WTC11 (cell line): ENCODE results near the gene SRMS. TPM values are rescaled to one million over a fixed set of nuclear protein-coding genes. Genes with fewer than 3 reads are reported as not detected.
"Not testable (repeated sequence)": the region's sequence is repeated elsewhere in the genome, so short reads cannot be mapped to it uniquely, and the experiment has no call there.

ENCODE experiments used
- ATAC-seq: fragments of 200-7000 bp; cut with Tn5 transposase; 2 replicates; pipeline ENCODE4 v1.10.0; 2021; ENCODE audit warnings: mild to moderate bottlenecking, moderate library complexity
- CTCF ChIA-PET: fragments of 300-600 bp; sonication (Branson Sonifier 250); formaldehyde crosslinking; loops from one replicate; lab custom pipeline; 2021; ENCODE audit warnings: antibody characterized with exemption; lab: Charles Lee
- POLR2A ChIA-PET: fragments of 350-600 bp; sonication (Branson Sonifier 250); formaldehyde crosslinking; loops from one replicate; lab custom pipeline; 2021; ENCODE audit warnings: antibody characterized with exemption; lab: Charles Lee
- DNase-seq: peaks from one replicate; pipeline ENCODE4 v3.0.0; 2021; ENCODE audit warnings: low spot score
- H3K27ac Mint-ChIP-seq: 2 replicates; pipeline ENCODE4 v1.8.0; 2021; ENCODE audit warnings: mixed read lengths
- H3K27me3 Mint-ChIP-seq: 2 replicates; pipeline ENCODE4 v1.8.0; 2021; ENCODE audit warnings: low read depth, mild to moderate bottlenecking, moderate library complexity, mixed read lengths
- H3K36me3 Mint-ChIP-seq: 2 replicates; pipeline ENCODE4 v1.8.0; 2021; ENCODE audit warnings: mixed read lengths
- H3K4me1 Mint-ChIP-seq: 2 replicates; pipeline ENCODE4 v1.8.0; 2022; ENCODE audit warnings: mixed read lengths
- H3K4me3 Mint-ChIP-seq: 2 replicates; pipeline ENCODE4 v1.8.0; 2021; ENCODE audit warnings: mild to moderate bottlenecking, moderate library complexity, mixed read lengths
- H3K9me3 Mint-ChIP-seq: 2 replicates; pipeline ENCODE4 v1.8.0; 2021; ENCODE audit warnings: mixed read lengths
- CREM ChIP-seq: sonication (generic); formaldehyde crosslinking; IDR thresholded peaks from 2 replicates; pipeline ENCODE4 v1.8.1; 2022; ENCODE audit warnings: mild to moderate bottlenecking, missing genetic modification reagents, moderate library complexity
- CTCF ChIP-seq: fragments of 200-600 bp; IDR thresholded peaks from 2 replicates; pipeline ENCODE4 v1.8.0; 2022; ENCODE audit warnings: antibody characterized with exemption
- EMX1 ChIP-seq: fragments of 250-450 bp; sonication (Bioruptor Pico); IDR thresholded peaks from 2 replicates; pipeline ENCODE4 v1.8.0; 2021; ENCODE audit warnings: mild to moderate bottlenecking
- GABPB1 ChIP-seq: sonication (generic); formaldehyde crosslinking; IDR thresholded peaks from 2 replicates; pipeline ENCODE4 v1.8.1; 2023; ENCODE audit warnings: mild to moderate bottlenecking, missing genetic modification reagents
- GRHL2 ChIP-seq: fragments of 250-450 bp; sonication (Bioruptor Pico); IDR thresholded peaks from 2 replicates; pipeline ENCODE4 v1.8.0; 2022; ENCODE audit warnings: mild to moderate bottlenecking, moderate library complexity; ENCODE audit not compliant: insufficient replicate concordance, severe bottlenecking
- HMGXB4 ChIP-seq: sonication (generic); formaldehyde crosslinking; IDR thresholded peaks from 2 replicates; pipeline ENCODE4 v1.8.1; 2023; ENCODE audit warnings: mild to moderate bottlenecking, moderate library complexity, missing genetic modification reagents
- JAZF1 ChIP-seq: fragments of 250-450 bp; sonication (Bioruptor Pico); IDR thresholded peaks from 2 replicates; pipeline ENCODE4 v1.9.0; 2021; ENCODE audit warnings: moderate library complexity, mild to moderate bottlenecking, inconsistent platforms
- MLX ChIP-seq: sonication (generic); formaldehyde crosslinking; IDR thresholded peaks from 2 replicates; pipeline ENCODE4 v1.8.1; 2023; ENCODE audit warnings: mild to moderate bottlenecking, missing genetic modification reagents, moderate library complexity
- MYBL2 ChIP-seq: sonication (generic); formaldehyde crosslinking; IDR thresholded peaks from 2 replicates; pipeline ENCODE4 v1.8.1; 2023; ENCODE audit warnings: mild to moderate bottlenecking, moderate library complexity, missing genetic modification reagents
- NFE2L1 ChIP-seq: sonication (generic); formaldehyde crosslinking; IDR thresholded peaks from 2 replicates; pipeline ENCODE4 v1.8.1; 2023; ENCODE audit warnings: missing genetic modification reagents
- NR1H2 ChIP-seq: sonication (generic); formaldehyde crosslinking; IDR thresholded peaks from 2 replicates; pipeline ENCODE4 v1.9.0; 2021; ENCODE audit warnings: mild to moderate bottlenecking, moderate library complexity, missing genetic modification reagents
- NR2C2 ChIP-seq: sonication (generic); formaldehyde crosslinking; IDR thresholded peaks from 2 replicates; pipeline ENCODE4 v1.8.0; 2022; ENCODE audit warnings: mild to moderate bottlenecking, missing genetic modification reagents
- RELA ChIP-seq: sonication (generic); formaldehyde crosslinking; IDR thresholded peaks from 2 replicates; pipeline ENCODE4 v1.8.1; 2022; ENCODE audit warnings: missing genetic modification reagents, mild to moderate bottlenecking, borderline replicate concordance
- SOX15 ChIP-seq: fragments of 250-450 bp; sonication (Bioruptor Pico); IDR thresholded peaks from 2 replicates; pipeline ENCODE4 v1.9.0; 2021; ENCODE audit warnings: mild to moderate bottlenecking
- TCF7 ChIP-seq: sonication (generic); formaldehyde crosslinking; IDR thresholded peaks from 2 replicates; pipeline ENCODE4 v1.8.0; 2022; ENCODE audit warnings: mild to moderate bottlenecking, low read depth, missing genetic modification reagents, moderate library complexity
- USF1 ChIP-seq: sonication (generic); formaldehyde crosslinking; IDR thresholded peaks from 2 replicates; pipeline ENCODE4 v1.8.0; 2022; ENCODE audit warnings: mild to moderate bottlenecking, missing genetic modification reagents
- USF2 ChIP-seq: sonication (generic); formaldehyde crosslinking; IDR thresholded peaks from 2 replicates; pipeline ENCODE4 v1.8.1; 2023; ENCODE audit warnings: mild to moderate bottlenecking, missing genetic modification reagents, moderate library complexity
- ZBTB21 ChIP-seq: sonication (generic); formaldehyde crosslinking; IDR thresholded peaks from 2 replicates; pipeline ENCODE4 v1.8.1; 2023; ENCODE audit warnings: mild to moderate bottlenecking, missing genetic modification reagents, borderline replicate concordance
- ZNF263 ChIP-seq: sonication (generic); formaldehyde crosslinking; IDR thresholded peaks from 2 replicates; pipeline ENCODE4 v1.8.1; 2022; ENCODE audit warnings: low read depth, mild to moderate bottlenecking, moderate library complexity, missing genetic modification reagents
- ZNF425 ChIP-seq: fragments of 250-450 bp; sonication (Bioruptor Pico); conservative IDR thresholded peaks from 2 replicates; pipeline ENCODE4 v1.9.0; 2021; ENCODE audit warnings: mild to moderate bottlenecking
- ZNF671 ChIP-seq: fragments of 250-450 bp; sonication (Bioruptor Pico); IDR thresholded peaks from 2 replicates; pipeline ENCODE4 v1.8.0; 2021; ENCODE audit warnings: mild to moderate bottlenecking
- total RNA-seq: library from RNA; stranded (reverse); gene quantifications from 3 replicates; pipeline ENCODE4 v1.2.3, GENCODE V29; 2021

Gene SRMS
- total RNA-seq, 1 experiment from 2014 or later, result 0.26 TPM

- TF ChIP-seq ZNF425 (CRISPR knock-in tag), result no peak
- TF ChIP-seq CREM (CRISPR knock-in tag), result no peak
- TF ChIP-seq EMX1 (CRISPR knock-in tag), result no peak
These were observed 12.8 kb upstream of the SRMS start (continued) for GRCh38 chr20:63560333-63560805.

GRCh38 chr20:63559485-63560332, 12.2 kb upstream of the SRMS start:
- CTCF ChIA-PET, result interaction anchor here (0.6 kb wide), 1 partner anchor 718 kb away, joined by 3 read pairs; no protein-coding TSS in a partner anchor
- H3K4me3 Mint-ChIP-seq, H3K27ac Mint-ChIP-seq, ATAC-seq, H3K4me1 Mint-ChIP-seq, H3K9me3 Mint-ChIP-seq, H3K36me3 Mint-ChIP-seq, POLR2A ChIA-PET, H3K27me3 Mint-ChIP-seq: not testable (repeated sequence)
- peak; percentile 43 for TF ChIP-seq USF2 (CRISPR knock-in tag)
- peak; percentile 52; the same call in 1 of the 2 replicates for TF ChIP-seq USF1 (CRISPR knock-in tag)
- DNase-seq, result peak; percentile 59

GRCh38 chr20:63558804-63559484, 11.4 kb upstream of the SRMS start:
- H3K9me3 Mint-ChIP-seq, result no peaks in the 10 kb centered on the region
- POLR2A ChIA-PET, result no interaction called here
- no peaks in the 10 kb centered on the region for H3K27me3 Mint-ChIP-seq
- no peak overlapping the region for H3K4me3 Mint-ChIP-seq
- peaks cover 3% of the 10 kb centered on the region; the same call in 1 of the 2 replicates for H3K4me1 Mint-ChIP-seq
- H3K36me3 Mint-ChIP-seq, result peaks cover 3% of the 10 kb centered on the region
- H3K27ac Mint-ChIP-seq, result no peak overlapping the region
- peak; percentile 42 for DNase-seq
- CTCF ChIA-PET, result interaction anchor here (0.6 kb wide), 1 partner anchor 717 kb away, joined by 3 read pairs; no protein-coding TSS in a partner anchor
- ATAC-seq, result peak; percentile 15; the same call in 1 of the 2 replicates
- TF ChIP-seq ZBTB21, result no peak
- no peak for TF ChIP-seq NFE2L1 (CRISPR knock-in tag)
- TF ChIP-seq RELA, result no peak
- TF ChIP-seq MYBL2 (CRISPR knock-in tag), result no peak
- TF ChIP-seq GRHL2 (CRISPR knock-in tag), result no peak
- no peak for TF ChIP-seq HMGXB4
- TF ChIP-seq NR1H2, result no peak
- TF ChIP-seq NR2C2 (CRISPR knock-in tag), result no peak
- TF ChIP-seq GABPB1 (CRISPR knock-in tag), result no peak
- TF ChIP-seq JAZF1, result no peak
- TF ChIP-seq SOX15 (CRISPR knock-in tag), result no peak
- no peak for TF ChIP-seq CTCF
- no peak for TF ChIP-seq USF2 (CRISPR knock-in tag)
- no peak for TF ChIP-seq TCF7
- TF ChIP-seq ZNF671 (CRISPR knock-in tag), result no peak
- no peak for TF ChIP-seq ZNF263 (CRISPR knock-in tag)
- no peak for TF ChIP-seq MLX (CRISPR knock-in tag)
